Heart left ventricle (tissue), 13 donors: ENCODE results near the gene WNK2.

ENCODE experiments used
- CTCF ChIP-seq, 12 donors: fragments of 200-600 bp; sonication (generic) in 4 of 12; IDR thresholded peaks; one replicate each; pipeline versions ENCODE4 v1.5.0 to v1.8.0; 2018 to 2022; ENCODE audit warnings: antibody characterized with exemption in 12 of 12, mild to moderate bottlenecking in 5 of 12
- POLR2A ChIP-seq, 2 donors: fragments of 450-650 bp; IDR thresholded peaks; one replicate each; pipeline ENCODE4 v1.6.1; 2017; ENCODE audit warnings: antibody characterized with exemption in 2 of 2, mild to moderate bottlenecking in 2 of 2, moderate library complexity in 2 of 2
- donor health status: ischemic (EF 13 %, LVEDD 7.1; RV severe dilation, severe dysfunction).
- donor health status: DM: no; HTN: yes; CAD: no.
- donor health status: DM: no; HTN: no; CAD: no.
- donor health status: ischemic (EF 25% LVEDD 6.9; RV normal size, moderate dysfunction).
- donor health status: ischemic (EF 25% LVEDD 5.7; RV mildly dilated, moderate dysfunction).
- donor health status: ischemic (EF 35%, LVEDD 5.7; RV mildly dilated, moderate dysfunction).
- donor health status: nonischemic (EF 11% LVEDD 7.7; RV severe dilation, severe dysfunction).
- donor health status: DM: yes; HTN: yes; CAD: no.
- donor health status: PGD.
- donor health status: ischemic (EF 29% LVEDD 5.4; RV normal size, mild dysfunction).
- donor health status: nonischemic (EF 23%, LVEDD 6.1; RV moderate dilation, normal function).

DNA sequence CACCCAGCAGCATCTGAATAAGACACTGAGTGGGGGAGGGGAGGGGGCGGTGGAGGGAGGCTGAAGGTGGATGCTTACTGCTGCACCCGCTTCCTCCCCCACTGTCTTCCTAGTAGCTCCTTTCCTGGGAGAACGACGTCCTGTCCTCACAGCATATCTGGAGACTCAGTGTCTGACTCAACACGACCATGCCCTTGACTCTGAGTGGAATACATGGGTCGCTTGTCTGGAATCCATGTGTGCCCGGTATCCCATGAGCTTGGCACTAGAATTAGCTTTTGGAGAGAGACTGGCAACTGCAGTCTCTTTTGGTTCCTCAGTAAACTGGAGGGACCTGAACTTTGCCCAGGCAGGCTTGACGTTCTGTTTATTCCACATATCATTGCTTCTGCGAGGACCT, 142.1 kb downstream of the WNK2 start:
- no peak for TF ChIP-seq CTCF (IDR thresholded peaks at IDR 0.05)
- TF ChIP-seq POLR2A (IDR thresholded peaks at IDR 0.05), result no peak
